ENCODE measurements around the gene EMC9.

Gene EMC9, protein sequence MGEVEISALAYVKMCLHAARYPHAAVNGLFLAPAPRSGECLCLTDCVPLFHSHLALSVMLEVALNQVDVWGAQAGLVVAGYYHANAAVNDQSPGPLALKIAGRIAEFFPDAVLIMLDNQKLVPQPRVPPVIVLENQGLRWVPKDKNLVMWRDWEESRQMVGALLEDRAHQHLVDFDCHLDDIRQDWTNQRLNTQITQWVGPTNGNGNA

DNA sequence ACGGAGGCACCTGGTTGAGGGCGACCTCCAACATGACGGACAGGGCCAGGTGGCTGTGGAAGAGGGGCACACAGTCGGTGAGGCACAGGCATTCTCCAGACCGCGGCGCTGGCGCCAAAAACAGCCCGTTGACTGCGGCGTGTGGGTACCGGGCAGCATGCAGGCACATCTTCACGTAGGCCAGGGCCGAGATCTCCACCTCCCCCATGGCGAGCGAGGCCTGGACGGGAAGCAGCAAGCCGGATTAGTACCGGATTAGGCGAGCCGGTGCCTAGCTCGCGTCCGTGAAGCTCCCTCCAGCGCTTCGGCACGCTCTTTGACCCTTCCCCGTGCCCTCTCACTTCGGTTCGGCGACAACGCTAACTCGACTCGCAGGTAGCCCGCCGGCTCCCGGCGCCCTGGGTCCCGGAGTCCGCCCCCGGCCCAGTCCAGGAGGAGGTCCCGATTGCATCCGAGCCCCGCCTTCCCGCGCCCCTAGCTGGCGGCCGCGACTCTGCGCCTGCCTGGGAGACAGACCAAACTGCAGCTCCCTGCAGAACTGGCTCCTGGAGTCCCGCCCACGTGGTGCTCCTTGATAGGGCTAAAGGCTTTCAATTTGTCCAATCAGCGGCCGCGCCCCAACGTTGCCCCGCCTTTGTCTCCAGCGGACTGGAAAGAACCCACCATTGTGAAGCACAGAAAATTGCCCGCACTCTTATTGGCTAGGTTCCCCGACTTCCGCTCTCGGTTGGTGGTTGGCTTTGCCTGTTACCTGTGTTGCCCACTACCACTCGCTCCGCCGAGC, at the start of gene EMC9:
Gene EMC9, minus strand, starts transcription at position 495 of the 784 bp plus-strand sequence. Its CDS starts 287 bp downstream, at position 208.
- peak; percentile 99 for DNase-seq

DNA sequence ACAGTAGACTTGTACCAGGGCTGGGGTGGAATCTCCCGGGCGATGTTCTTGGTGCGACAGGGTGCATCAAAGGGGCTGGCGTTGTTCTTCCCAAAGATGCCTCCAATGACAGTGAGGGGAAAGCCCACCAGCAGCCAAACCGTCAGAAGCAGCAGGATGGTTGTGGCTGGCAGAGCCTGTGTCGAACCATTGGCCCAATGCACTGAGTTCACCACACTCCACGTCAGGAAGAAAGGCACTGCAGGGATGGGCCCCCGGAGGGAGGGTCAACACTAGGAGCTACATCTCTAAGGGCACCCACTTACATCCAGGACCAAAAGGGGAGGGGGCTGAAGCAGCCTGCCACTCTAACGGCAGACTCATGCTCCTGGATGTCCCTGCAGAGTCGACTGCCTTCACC, 49.0 kb upstream of the EMC9 start:
- no peak for DNase-seq

DNA sequence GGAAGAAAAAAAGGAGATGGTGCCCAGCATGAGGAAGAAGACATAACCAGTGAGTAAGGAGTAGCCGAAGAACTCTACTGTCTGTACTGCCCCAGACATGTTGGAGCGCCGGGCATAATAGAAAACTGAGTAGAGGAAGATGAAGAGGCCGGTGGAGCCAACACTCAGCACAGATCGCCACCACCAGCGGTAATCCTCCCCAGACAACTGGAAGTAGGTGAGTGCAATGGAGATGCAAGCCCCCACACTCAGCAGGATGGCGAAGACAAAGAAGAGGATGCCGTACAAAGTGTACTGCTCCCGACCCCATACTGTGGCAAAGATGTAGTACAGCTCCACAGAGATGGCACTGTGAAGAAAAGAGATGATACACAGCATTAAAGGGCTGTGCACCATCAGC, 48.1 kb upstream of the EMC9 start:
- no peak for DNase-seq

DNA sequence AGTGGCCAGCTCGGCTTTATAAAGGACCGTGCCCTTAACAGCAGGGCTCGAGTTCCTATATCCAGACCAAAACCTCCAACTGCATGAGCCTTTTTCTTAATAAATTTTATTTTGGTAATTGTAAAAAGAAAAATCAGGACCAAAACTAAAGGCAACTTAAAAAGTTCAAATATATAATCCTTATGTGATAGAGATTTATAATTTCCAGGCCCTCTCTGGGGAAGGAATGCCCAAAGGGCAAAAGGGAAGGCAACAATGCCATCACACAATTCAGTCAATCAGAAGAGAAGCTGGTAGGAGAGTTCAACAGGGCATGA, 47.6 kb upstream of the EMC9 start:
- DNase-seq, result no peak

DNA sequence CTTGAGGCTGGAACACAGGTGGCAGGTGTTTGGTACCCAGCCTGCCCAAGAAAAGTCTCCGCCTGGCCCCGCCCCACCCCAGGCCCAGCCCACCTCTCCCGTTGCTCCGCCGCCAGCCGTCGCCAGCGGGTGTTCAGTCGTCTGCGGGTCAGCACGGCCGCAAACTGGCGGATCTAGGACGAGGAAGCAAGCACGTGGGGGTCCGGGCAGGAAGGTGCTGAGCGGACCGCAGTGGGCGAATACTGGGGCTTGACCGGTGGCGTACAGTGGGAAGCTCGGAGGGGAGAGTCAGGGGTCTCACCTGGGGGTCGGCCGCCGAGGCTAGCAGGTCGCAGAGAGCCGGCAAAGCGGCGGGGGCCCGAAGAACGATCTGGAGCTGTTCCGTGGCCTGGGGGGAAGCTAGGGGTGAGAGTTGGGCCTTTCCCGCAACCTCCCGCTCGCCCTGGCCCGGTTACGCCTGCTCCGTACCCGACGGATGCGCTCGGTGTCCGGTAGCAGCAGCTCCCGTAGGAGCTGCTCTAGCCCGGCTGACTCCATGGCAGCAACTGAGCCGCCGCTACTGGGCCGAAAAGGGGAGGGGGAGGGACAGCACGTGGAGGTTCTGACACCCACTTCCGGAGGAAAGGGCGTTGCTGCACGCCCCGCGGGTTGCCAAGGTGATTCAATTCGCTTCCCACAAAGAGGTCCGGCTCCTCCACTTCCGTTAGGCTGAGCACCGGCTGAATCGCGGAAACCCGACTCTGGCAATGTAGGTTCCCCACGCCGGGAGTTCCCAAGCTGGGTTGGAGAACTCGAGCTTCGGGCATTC, 47.1 kb upstream of the EMC9 start, which contains the start of gene IPO4:
Gene IPO4, minus strand, starts transcription at position 566 of the 808 bp plus-strand sequence. Its CDS starts 29 bp downstream, at position 537.
- peak; percentile 94 for DNase-seq

DNA sequence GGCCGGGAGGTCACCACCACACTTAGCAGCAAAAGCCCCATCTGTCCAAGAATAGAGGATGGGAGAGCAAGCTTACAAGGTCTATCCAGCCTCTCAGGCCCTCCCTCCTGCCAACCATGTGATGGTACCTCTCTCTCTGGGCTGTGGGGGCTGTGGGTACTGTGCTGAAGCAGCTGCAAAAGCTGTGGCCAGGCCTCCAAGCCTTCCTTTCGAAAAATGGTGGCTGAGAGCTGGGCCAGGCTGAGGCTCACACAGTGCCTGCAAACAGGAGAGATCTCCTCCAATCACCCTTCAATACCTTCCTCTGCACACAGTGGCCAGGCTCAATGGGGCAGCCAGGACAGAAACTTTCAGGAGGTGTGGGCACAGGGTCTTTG, 46.1 kb upstream of the EMC9 start:
- DNase-seq, result no peak

DNA sequence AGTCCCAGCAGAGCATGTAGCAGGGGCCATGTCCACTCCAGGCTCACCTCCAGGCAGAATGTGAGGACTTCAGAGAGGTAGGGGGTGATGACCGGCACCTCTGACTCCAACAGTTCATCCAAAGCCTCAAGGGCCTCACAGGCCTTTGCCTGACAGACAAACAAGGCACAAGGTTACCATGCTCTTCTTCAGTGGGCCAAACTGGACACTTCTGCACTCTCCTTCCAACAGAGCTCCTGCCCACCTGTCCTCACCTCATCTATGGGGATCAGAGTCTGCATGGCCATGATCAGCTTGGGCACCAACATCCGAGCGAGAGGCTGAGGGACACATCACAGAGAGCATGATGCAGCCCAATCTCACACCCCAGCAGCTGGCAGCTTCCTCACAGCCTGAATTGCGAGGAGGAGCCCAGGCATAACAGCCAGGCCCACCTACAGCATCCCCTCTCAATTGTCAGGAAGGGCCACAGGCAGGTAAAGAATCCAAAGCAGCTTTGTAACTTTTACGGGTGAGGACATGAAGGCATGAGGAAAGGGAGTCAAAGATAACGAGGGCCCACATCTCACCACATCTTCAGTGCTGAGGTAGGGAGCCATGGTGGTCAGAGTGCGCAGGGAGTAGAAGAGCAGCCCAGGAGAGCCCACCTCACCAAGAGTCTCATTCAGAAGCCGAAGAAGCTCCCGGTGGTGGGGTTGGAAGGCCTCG, 45.6 kb upstream of the EMC9 start:
- DNase-seq, result no peak

DNA sequence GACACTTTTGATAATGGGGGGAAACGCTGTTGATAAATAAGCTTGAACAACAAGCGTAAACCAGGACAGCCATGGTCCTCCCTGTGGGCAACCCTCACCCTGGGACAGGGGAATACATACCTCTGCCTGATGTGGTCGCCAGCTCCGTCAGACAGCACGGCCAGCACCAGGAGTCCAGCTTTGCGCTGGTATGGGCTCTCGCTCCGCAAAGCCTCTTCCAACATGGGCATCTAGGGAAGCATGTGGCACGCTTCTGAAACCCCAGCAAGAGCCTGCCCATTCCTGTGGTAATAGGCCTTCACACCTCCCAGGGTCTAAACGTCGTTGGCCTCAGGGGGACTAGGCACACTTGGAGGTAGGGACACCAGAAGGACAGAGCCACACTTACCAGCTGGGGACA, 44.4 kb upstream of the EMC9 start:
- DNase-seq, result no peak

DNA sequence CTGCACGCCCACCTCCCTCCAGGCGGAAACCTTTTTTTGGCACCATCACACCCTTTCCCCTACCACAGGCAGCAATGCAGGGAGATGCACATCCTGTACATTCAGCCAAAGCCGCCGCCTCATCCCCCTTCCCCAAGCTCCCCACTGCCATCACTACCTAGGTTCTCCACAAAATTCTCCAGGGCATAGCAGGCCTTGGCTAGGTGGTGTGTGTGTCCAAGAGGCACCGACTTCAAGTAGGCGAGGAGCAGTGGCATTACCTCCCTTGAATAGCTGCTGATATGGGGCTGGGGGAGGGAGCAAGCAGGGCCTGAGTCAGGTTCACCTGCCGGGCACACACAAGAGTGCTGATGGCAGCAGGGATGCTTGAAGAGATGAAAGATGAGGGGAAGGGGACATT, 43.6 kb upstream of the EMC9 start:
- no peak for DNase-seq

DNA sequence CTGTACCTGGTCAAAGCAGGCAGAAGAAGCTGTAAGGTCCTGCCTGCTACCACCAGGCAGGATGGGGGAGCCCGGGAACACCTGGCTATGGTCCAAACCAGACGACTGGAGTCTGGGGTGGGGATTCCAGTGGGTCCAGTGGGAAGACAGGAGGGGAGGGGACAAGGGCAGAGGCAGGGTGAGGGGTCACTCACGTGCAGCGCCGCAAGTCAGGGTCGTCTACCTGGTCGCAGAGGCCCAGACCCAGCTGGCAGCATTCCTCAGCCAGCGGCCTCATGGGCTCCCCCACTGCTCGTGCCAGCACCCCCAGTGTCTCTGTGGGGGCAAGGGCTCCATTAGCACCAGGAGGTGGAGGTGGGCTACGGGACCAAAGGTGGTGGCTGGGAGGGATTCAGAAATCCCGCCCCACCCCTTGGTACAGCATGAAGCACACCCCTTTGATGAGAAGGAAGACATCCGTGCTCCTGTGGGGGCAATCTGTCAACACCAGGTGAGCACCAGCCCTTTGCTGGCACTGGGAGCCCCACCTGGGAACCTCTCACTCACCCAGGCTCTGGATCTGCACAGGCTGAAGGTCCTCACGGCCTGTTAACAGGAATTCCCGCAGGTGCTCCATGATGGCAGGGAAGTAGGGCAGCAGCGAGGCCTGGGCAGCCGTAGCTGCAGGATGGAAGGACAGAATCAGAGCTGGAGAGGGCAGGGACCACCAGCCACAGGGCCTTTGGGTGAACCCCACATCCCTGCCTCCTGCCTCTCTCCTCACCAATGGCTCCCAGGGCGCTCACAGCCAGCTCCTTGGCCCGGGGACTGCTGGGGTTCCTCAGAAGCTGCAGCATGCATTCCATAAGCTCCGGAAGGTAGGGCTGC, 42.9 kb upstream of the EMC9 start:
- no peak for DNase-seq

DNA sequence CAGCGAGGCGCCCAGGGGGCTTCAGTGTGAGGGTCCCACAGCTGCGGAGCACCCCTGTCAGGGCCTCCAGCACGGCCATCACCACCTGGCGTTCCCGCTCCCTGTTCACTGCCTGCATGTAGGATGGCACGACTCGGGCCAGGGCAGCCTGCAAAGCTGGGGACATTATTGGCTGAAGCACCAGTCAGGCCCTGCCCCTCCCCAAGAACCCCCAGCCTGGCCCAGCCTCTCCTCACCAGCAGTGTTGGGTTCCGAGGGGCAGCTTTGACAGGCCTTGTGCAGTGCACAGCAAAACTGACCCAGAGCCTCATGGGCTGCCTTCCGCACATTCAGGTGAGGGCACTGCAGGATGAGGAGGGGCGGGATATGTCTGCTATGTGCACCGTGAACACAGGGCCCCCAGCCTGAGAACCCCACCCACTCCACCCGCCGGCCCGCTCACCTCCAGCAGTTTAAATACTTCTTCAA, 41.7 kb upstream of the EMC9 start:
- no peak for DNase-seq

DNA sequence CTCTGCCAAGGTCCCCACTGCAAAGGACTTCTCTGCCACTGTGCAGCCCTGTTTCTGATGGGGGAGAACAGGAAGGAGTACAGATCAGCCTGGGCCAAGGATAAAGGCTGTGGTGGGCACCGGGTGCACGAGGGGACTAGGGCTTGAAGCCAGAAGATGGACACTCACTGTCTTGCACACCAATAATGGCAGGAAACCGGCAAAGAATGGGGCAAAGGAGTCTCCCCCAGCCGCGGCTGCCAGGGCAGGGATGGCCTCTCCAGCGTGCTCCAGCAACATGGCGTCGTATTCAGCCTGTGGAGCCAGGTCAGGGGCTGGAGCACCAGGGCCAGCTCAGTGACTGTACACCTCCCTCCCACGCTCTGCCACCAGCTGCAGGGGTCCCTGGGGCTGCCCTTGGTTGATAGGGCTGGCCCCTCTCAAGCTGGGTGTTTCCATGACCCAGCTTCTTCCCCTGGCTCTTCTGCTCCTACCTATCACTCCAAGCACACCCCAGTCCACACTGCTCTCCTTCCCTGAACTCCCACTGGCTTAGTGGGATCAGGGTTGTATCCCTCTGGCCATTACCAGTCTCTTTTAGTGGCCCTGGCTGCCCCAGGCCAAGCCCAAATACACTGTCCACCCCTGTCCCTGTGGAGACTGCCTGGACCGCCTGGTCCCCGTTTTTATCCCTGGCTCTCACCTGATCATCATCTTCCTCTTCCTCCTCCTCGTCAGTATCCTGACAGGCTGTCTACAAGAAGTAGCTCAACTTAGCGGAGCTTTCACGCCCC, 40.9 kb upstream of the EMC9 start:
- DNase-seq, result no peak

DNA sequence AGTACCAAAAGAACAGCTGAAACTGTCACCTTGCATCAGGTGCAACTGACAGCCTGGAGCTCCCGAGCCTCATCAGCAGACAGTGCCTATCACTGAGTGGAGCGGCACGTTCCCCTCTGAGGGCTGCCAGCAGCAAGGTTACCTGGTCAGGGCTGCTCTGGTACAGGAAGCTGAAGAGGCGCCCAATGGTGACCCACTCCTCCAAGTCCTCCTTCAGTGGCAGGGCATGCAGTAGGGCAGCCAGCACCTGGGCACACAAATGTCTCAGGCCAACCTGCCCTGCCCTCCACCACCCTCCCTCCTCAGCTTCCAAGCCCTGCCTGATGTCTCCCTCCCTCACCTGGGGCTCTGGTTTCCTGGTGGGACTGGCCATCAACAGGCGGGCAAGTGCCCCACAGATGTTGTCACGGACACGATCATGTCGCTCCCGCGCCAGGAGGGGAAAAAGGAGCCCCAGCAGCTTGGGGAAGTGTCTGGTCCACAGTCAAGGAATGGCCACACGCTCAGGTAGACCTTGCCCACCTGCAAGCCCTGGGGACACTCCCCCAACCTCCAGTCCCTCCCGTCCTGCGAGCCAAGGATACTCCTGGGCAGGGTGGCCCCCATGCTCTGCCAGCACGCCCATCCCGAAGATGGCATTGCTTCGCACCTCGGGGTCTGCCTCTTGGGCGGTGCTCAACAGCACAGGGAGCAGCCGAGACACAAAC, 40.1 kb upstream of the EMC9 start:
- no peak for DNase-seq

DNA sequence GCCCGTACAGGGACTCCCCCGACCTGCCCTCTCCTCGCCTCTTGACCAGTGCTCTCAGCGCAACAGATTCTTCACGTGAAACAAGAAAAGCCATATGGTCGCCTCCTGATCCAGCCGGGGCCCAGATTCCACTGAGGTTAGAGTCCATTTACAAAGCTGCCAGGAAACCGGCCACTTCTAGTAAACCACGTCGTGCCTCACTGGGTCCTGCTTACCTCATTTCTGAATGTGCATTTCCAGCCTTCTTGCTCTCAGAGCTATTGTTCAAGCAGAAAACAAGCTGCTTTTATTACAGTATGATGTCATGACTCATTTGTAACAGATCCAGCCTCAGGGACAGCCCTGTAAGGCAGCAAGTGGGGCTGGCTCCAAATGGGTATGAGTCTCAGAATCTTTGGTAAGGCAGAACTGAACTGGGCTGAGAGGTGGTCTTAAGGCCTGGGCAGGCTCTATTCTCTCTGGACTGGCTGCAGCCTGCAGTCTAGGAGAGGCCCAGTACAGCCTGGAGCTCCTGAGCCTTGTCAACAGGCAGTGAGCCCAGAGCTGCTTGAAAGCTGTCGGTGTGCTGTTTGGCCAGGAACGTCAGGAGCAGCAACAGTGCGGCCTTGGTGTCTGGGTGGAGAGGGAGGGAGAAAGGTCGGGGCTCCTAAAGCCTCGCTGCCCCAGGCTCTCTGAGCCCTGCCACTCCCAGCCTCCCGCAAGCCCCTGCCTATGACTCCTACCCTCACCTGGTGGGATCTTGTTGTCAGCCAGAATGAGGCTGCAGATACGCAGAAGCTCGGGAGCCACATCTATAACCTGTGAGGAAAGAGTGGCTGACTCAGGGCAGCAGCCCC, 38.8 kb upstream of the EMC9 start:
- no peak for DNase-seq

DNA sequence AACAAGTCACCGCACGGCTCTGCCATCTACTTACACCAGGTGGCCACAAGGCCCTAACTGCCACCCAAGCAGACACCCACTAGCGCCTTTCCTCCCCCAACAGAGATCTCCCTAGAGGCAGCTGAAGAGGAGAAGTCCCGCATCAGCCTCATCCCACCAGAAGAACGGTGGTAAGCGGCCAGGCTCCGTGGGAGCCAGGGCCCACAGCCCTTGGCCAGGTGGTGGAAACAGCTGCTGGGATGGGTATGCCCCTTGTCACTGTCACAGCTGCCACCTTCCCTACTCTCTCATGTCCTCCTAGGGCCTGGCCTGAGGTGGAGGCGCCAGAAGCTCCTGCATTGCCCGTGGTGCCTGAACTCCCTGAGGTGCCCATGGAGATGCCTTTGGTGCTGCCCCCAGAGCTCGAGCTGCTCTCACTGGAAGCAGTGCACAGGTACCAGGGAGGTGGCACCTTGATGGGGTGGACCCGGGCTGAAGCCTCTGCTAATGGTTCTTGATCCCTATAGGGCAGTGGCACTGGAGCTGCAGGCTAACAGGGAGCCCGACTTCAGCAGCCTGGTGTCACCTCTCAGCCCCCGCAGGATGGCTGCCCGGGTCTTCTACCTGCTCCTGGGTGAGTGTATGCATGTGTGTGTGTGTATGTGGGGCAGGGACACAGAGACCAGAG, 38.0 kb upstream of the EMC9 start:
- DNase-seq, result no peak

DNA sequence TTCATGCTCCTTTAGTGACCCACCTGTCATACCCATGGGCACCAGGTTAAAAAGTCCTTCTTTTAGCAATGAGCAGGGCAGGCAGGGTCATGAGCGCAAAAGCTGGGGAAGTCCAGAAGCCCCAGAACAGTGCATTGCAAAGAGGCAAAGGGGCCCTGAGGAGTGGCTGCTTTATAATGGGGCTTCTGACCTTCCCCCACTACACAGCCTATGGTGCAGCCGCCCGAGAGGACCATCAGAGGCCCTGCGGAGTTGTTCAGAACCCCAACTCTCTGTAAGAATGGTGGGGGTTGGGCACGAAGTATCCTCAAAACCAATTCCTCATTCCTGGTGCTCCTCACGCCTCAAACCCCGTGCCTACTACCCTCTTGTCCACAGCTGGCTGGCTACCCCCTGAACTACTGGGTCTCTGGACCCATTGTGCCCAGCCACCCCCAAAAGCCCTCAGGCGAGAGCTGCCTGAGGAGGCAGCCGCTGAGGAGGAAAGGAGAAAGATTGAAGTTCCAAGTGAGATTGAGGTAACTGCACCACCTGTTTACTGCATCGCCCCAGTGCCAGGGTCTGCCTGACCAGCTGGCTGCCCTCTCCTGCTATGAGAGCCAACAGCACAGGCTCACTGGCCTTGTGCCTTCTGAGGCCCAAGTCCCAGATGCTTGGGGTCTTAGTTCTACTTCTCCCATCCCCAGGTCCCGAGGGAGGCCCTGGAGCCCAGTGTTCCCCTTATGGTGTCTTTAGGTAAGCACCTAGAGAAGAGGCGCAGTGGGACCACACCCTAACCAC, 37.2 kb upstream of the EMC9 start:
- no peak for DNase-seq

DNA sequence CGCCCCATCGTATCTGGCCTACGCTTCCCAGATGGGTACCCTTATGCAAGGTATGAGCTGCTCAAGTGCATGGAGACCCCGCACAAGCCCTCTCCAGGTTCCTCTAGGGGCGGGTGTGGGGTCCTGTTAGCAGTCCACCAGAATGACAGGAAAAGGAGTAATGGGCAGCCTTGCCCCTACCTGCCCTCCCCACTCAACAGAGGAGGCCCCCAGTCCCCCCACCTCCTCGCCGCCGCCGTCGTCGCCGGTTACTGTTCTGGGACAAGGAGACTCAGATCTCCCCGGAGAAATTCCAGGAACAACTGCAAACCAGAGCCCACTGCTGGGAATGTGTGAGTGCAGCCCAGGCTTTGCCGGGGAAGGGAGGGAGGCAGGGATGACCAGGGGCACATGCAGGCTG, 36.5 kb upstream of the EMC9 start:
- no peak for DNase-seq
